H1 (cell line): Measurements from ENCODE around the gene BPIFB4. TPM values are rescaled to one million over a fixed set of nuclear protein-coding genes. Genes with fewer than 3 reads are reported as not detected.
A peak's percentile ranks its signal among the peaks of the same experiment; 100 is the strongest.

Experiments
- CTCF ChIA-PET: fragments of 300-600 bp; sonication (Branson Sonifier 250); formaldehyde crosslinking; loops from one replicate; lab custom pipeline; 2021; ENCODE audit not compliant: partially characterized antibody; lab: Charles Lee
- POLR2A ChIA-PET: fragments of 300-600 bp; sonication (Branson Sonifier 250); formaldehyde crosslinking; loops from one replicate; lab custom pipeline; 2021; ENCODE audit warnings: inconsistent platforms; ENCODE audit not compliant: partially characterized antibody; lab: Charles Lee
- DNase-seq, 2 experiments: peaks; one replicate each; pipeline versions ENCODE4 v3.0.0 to v3.0.0-alpha.2; 2010 to 2022; ENCODE audit warnings: low spot score in 2 of 2, low read depth in 1 of 2, mixed read lengths in 1 of 2
- FAIRE-seq: peaks from 2 replicates; lab custom pipeline; 2011; peaks lifted over from hg19 to GRCh38; lab: Jason Lieb, UNC
- H2AFZ ChIP-seq: 2 replicates; pipeline ENCODE4 v1.8.1; 2012; ENCODE audit warnings: low read length, inconsistent platforms
- H2AK5ac ChIP-seq: 2 replicates; pipeline ENCODE4 v1.6.1; 2013; ENCODE audit warnings: low read depth, low read length
- H2BK120ac ChIP-seq: replicated peaks from 2 replicates; pipeline ENCODE3; 2013; ENCODE audit warnings: low read depth, low read length, inconsistent platforms
- H2BK12ac ChIP-seq: 2 replicates; pipeline ENCODE4 v1.6.1; 2013; ENCODE audit warnings: low read depth, low read length
- H2BK15ac ChIP-seq: 2 replicates; pipeline ENCODE4 v1.6.1; 2013; ENCODE audit warnings: low read length
- H2BK20ac ChIP-seq: 2 replicates; pipeline ENCODE4 v1.6.1; 2013; ENCODE audit warnings: low read length
- H2BK5ac ChIP-seq: 2 replicates; pipeline ENCODE4 v1.6.1; 2013; ENCODE audit warnings: low read depth, low read length
- H3K14ac ChIP-seq: 2 replicates; pipeline ENCODE4 v1.6.1; 2013; ENCODE audit warnings: inconsistent platforms; ENCODE audit not compliant: insufficient read length
- H3K18ac ChIP-seq: 2 replicates; pipeline ENCODE4 v1.6.1; 2013; ENCODE audit warnings: low read length; ENCODE audit errors: extremely low read depth
- H3K23ac ChIP-seq: 2 replicates; pipeline ENCODE4 v1.6.1; 2013; ENCODE audit warnings: inconsistent platforms; ENCODE audit not compliant: insufficient read length
- H3K23me2 ChIP-seq: 2 replicates; pipeline ENCODE4 v1.6.1; 2013; ENCODE audit warnings: low read depth, low read length
- H3K27ac ChIP-seq: 2 replicates; pipeline ENCODE4 v1.6.1; 2011; ENCODE audit warnings: low read depth, low read length, inconsistent platforms
- H3K27me3 ChIP-seq, 4 experiments: replicated peaks in 1 of 4; 1 replicate in 1 of 4; 2 replicates in 3 of 4; pipeline versions ENCODE4 v1.6.1 to v1.8.1; 2011 to 2013; ENCODE audit warnings: low read length in 3 of 4, mild to moderate bottlenecking in 3 of 4, inconsistent platforms in 2 of 4, mixed read lengths in 2 of 4, moderate library complexity in 1 of 4; ENCODE audit not compliant: control insufficient read depth in 3 of 4, insufficient read depth in 3 of 4; ENCODE audit errors: extremely low read depth in 1 of 4
- H3K36me3 ChIP-seq, 4 experiments: 2 replicates each; pipeline versions ENCODE4 v1.6.1 to v1.8.1; 2011 to 2013; ENCODE audit warnings: mild to moderate bottlenecking in 4 of 4, low read length in 3 of 4, moderate library complexity in 2 of 4, control low read depth in 1 of 4, inconsistent platforms in 1 of 4; ENCODE audit not compliant: insufficient read depth in 4 of 4, control insufficient read depth in 2 of 4
- H3K4ac ChIP-seq: replicated peaks from 2 replicates; pipeline ENCODE3; 2013; ENCODE audit warnings: low read length, low read depth, mixed read lengths, inconsistent platforms; ENCODE audit not compliant: insufficient read length
- H3K4me1 ChIP-seq, 4 experiments: replicated peaks in 1 of 4; 1 replicate in 1 of 4; 2 replicates in 3 of 4; pipeline versions ENCODE4 v1.6.1 to v1.8.1; 2011 to 2013; ENCODE audit warnings: low read length in 3 of 4, inconsistent platforms in 2 of 4, mixed read lengths in 1 of 4; ENCODE audit not compliant: insufficient read depth in 4 of 4, control insufficient read depth in 3 of 4
- H3K4me2 ChIP-seq, 2 experiments: 2 replicates each; pipeline versions ENCODE4 v1.6.1 to v1.8.1; 2011 to 2013; ENCODE audit warnings: low read depth in 2 of 2, low read length in 2 of 2, control low read depth in 1 of 2, inconsistent platforms in 1 of 2, mild to moderate bottlenecking in 1 of 2; ENCODE audit not compliant: insufficient read depth in 1 of 2
- H3K4me3 ChIP-seq, 4 experiments: fragments of 200-600, 300-600 bp in 1 of 4; sonication (generic), shearing (Covaris generic), sonication (Bioruptor Twin) in 1 of 4; 2 replicates each; pipeline versions ENCODE4 v1.5.1 to v1.8.1; 2011 to 2016; ENCODE audit warnings: low read length in 4 of 4, low read depth in 3 of 4, control low read depth in 2 of 4, inconsistent platforms in 2 of 4, mild to moderate bottlenecking in 2 of 4, mixed read lengths in 1 of 4, moderate library complexity in 1 of 4; ENCODE audit not compliant: insufficient read depth in 2 of 4; ENCODE audit errors: extremely low read depth in 1 of 4
- H3K56ac ChIP-seq: replicated peaks from 2 replicates; pipeline ENCODE3; 2013; ENCODE audit warnings: low read depth, mild to moderate bottlenecking, mixed read lengths, low read length, inconsistent platforms; ENCODE audit not compliant: insufficient read length
- H3K79me1 ChIP-seq: 2 replicates; pipeline ENCODE4 v1.6.1; 2013; ENCODE audit warnings: low read depth, low read length, control low read depth
- H3K79me2 ChIP-seq, 2 experiments: 2 replicates each; pipeline versions ENCODE4 v1.6.1 to v1.8.1; 2012 to 2013; ENCODE audit warnings: low read length in 2 of 2, mild to moderate bottlenecking in 2 of 2, inconsistent platforms in 1 of 2; ENCODE audit not compliant: insufficient read depth in 2 of 2, control insufficient read depth in 1 of 2
- H3K9ac ChIP-seq, 4 experiments: replicated peaks in 1 of 4; 1 replicate in 1 of 4; 2 replicates in 3 of 4; pipeline versions ENCODE4 v1.6.1 to v1.8.1; 2011 to 2013; ENCODE audit warnings: low read depth in 3 of 4, low read length in 3 of 4, control low read depth in 2 of 4, mild to moderate bottlenecking in 2 of 4, moderate library complexity in 2 of 4, inconsistent platforms in 1 of 4; ENCODE audit errors: extremely low read depth in 1 of 4
- H3K9me3 ChIP-seq, 2 experiments: 2 replicates each; pipeline versions ENCODE4 v1.6.1 to v1.8.1; 2012 to 2013; ENCODE audit warnings: mild to moderate bottlenecking in 2 of 2, moderate library complexity in 2 of 2, control low read depth in 1 of 2, inconsistent platforms in 1 of 2, low read depth in 1 of 2, low read length in 1 of 2, mixed read lengths in 1 of 2; ENCODE audit not compliant: insufficient read depth in 2 of 2
- H4K20me1 ChIP-seq, 2 experiments: replicated peaks in 1 of 2; 2 replicates each; pipeline versions ENCODE3 to v1.8.1; 2011 to 2013; ENCODE audit warnings: inconsistent platforms in 2 of 2, low read length in 2 of 2, mild to moderate bottlenecking in 1 of 2; ENCODE audit not compliant: insufficient read depth in 2 of 2, control insufficient read depth in 1 of 2
- H4K5ac ChIP-seq: 2 replicates; pipeline ENCODE4 v1.6.1; 2013; ENCODE audit warnings: low read length, low read depth, mixed read lengths, inconsistent platforms; ENCODE audit not compliant: insufficient read length
- H4K8ac ChIP-seq: 2 replicates; pipeline ENCODE4 v1.8.0; 2013; ENCODE audit warnings: mild to moderate bottlenecking, moderate library complexity, low read length, inconsistent platforms; ENCODE audit not compliant: insufficient read depth; ENCODE audit errors: extremely low read depth
- H4K91ac ChIP-seq: replicated peaks from 2 replicates; pipeline ENCODE3; 2013; ENCODE audit warnings: low read length, mixed read lengths, inconsistent platforms; ENCODE audit not compliant: insufficient read length
- BACH1 ChIP-seq: IDR thresholded peaks from 2 replicates; pipeline ENCODE4 v1.6.1; 2012; ENCODE audit warnings: low read length, improper control_type of control experiment
- FOSL1 ChIP-seq: IDR thresholded peaks from 2 replicates; pipeline ENCODE4 v1.6.1; 2011; ENCODE audit warnings: mild to moderate bottlenecking, low read depth, low read length, moderate library complexity; ENCODE audit not compliant: insufficient read depth
- MAX ChIP-seq: IDR thresholded peaks from 2 replicates; pipeline ENCODE4 v1.6.1; 2012; ENCODE audit warnings: inconsistent platforms
- WGBS, 2 experiments: shearing (Covaris generic) in 1 of 2; methylation state at CpG; one replicate each; pipeline versions ENCODE4 v1.1.6 to v1.1.7; 2013 to 2015; ENCODE audit warnings: low lambda C conversion rate in 2 of 2, mixed read lengths in 2 of 2, inconsistent platforms in 1 of 2, low coverage in 1 of 2, missing lambda C conversion rate in 1 of 2; ENCODE audit not compliant: insufficient replicate concordance in 2 of 2, insufficient coverage in 1 of 2, insufficient read length in 1 of 2; ENCODE audit errors: extremely low coverage in 1 of 2, missing lambda C conversion rate in 1 of 2; 5-methylcytosine and 5-hydroxymethylcytosine counted together
- polyA plus RNA-seq, 7 experiments: library from polyadenylated mRNA; depleted of rRNA in 3 of 7; stranded (reverse) in 5 of 7; unstranded in 2 of 7; fragments of >200 nt in 5 of 7; fragments of 200-250 nt in 2 of 7; gene quantifications; 1 replicate in 5 of 7; 2 replicates in 1 of 7; 4 replicates in 1 of 7; pipeline versions ENCODE4 v1.2.1 to v1.2.3, GENCODE V29; 2011 to 2013; ENCODE audit warnings: missing spikeins in 2 of 7, mixed read lengths in 2 of 7
- total RNA-seq: library from RNA; stranded (reverse); fragmentation: NEBNext Ultra II Directional; extraction: Animal tissue kit (Norgen Biotek cat#: 25700); gene quantifications from 2 replicates; pipeline ENCODE4 v1.2.1, GENCODE V29; 2021

The BPIFB4 gene
- total and polyA plus RNA-seq, 2 of the 8 experiments (the other 6 are each of a cell fraction or from before 2014, with no cell fraction given), result not detected

- ChIA-PET POLR2A (no interaction called here), CTCF (interaction anchor here (1.0 kb wide), 1 partner anchor 27 kb away, joined by 3 read pairs; no protein-coding TSS in a partner anchor)
- H2BK5ac ChIP-seq, result 0 out of 2 replicates have a peak overlapping the region, but pooled peaks have one; percentile 8
- H3K23ac ChIP-seq, result no peak overlapping the region
- no peaks in the 10 kb centered on the region for H3K23me2 ChIP-seq
- H4K8ac ChIP-seq, result no peak overlapping the region
- no peak overlapping the region for H2AFZ ChIP-seq
- H3K79me2 ChIP-seq, result no peaks in the 10 kb centered on the region
- no peak overlapping the region for H3K27ac ChIP-seq
- no peak overlapping the region for H2BK120ac ChIP-seq
- H3K14ac ChIP-seq, result no peak overlapping the region
- no peaks in the 10 kb centered on the region for H3K4me1 ChIP-seq
- no peaks in the 10 kb centered on the region for H3K79me1 ChIP-seq
- no peak overlapping the region for H3K4me2 ChIP-seq
- H2BK12ac ChIP-seq, result no peak overlapping the region
- H3K27me3 ChIP-seq, result no peaks in the 10 kb centered on the region
- no peak overlapping the region for H2BK20ac ChIP-seq
- FAIRE-seq (no peak), DNase-seq (no peak)
- no peaks in the 10 kb centered on the region for H3K36me3 ChIP-seq
- no peak overlapping the region for H3K4me3 ChIP-seq
- H3K4ac ChIP-seq, result no peak overlapping the region
- TF ChIP-seq FOSL1 (no peak), BACH1 (no peak), MAX (no peak)
- 90% methylated on average over 10 of the region's 14 CpGs; no CpG with 5 or more reads in 1 of the 2 experiments for WGBS, 2 experiments
- no peaks in the 10 kb centered on the region for H3K9me3 ChIP-seq
- H3K9ac ChIP-seq, result no peak overlapping the region
- no peak overlapping the region for H4K5ac ChIP-seq
- no peak overlapping the region for H2AK5ac ChIP-seq
- no peak overlapping the region for H3K18ac ChIP-seq
- H3K56ac ChIP-seq, result no peak overlapping the region
- no peak overlapping the region for H4K91ac ChIP-seq
- no peak overlapping the region for H2BK15ac ChIP-seq
- H4K20me1 ChIP-seq, result no peaks in the 10 kb centered on the region
These were observed 17.8 kb upstream of the BPIFB4 start for GRCh38 chr20:33061658-33062028.
